GM18873 (cell line): ENCODE measurements around the gene CROT.

ENCODE experiments used
- ATAC-seq: cut with Tn5 transposase; IDR thresholded peaks from one replicate; pipeline ENCODE4 v1.9.1; 2021; ENCODE audit warnings: mild to moderate bottlenecking, moderate library complexity, moderate number of reproducible peaks; ENCODE audit not compliant: unreplicated experiment, low FRiP score

Gene CROT

GRCh38 chr7:87341441-87341840 lies 4.0 kb upstream of the CROT start:
- no peak for ATAC-seq

- ATAC-seq = no peak
Measured at GRCh38 chr7:87342231-87342630, 3.2 kb upstream of the CROT start.

- no peak for ATAC-seq
Measured at GRCh38 chr7:87344446-87344845, 1.0 kb upstream of the CROT start.

- ATAC-seq = no peak
Measured at GRCh38 chr7:87345962-87346371, 503 bp downstream of the CROT start.

- ATAC-seq = no peak
Measured at GRCh38 chr7:87347207-87347606, 1.7 kb downstream of the CROT start.

- ATAC-seq = no peak
Measured at GRCh38 chr7:87347664-87348063, 2.2 kb downstream of the CROT start.

- ATAC-seq = no peak
Measured at GRCh38 chr7:87354749-87355148, 9.3 kb downstream of the CROT start.

- no peak for ATAC-seq
Measured at GRCh38 chr7:87356448-87356847, 11.0 kb downstream of the CROT start.

- ATAC-seq = no peak
Measured at GRCh38 chr7:87359366-87359765, 13.9 kb downstream of the CROT start.

- no peak for ATAC-seq
Measured at GRCh38 chr7:87361320-87361719, 15.9 kb downstream of the CROT start.

- ATAC-seq = no peak
Measured at GRCh38 chr7:87363342-87363741, 17.9 kb downstream of the CROT start.

GRCh38 chr7:87364246-87364645 lies 18.8 kb downstream of the CROT start:
- ATAC-seq = no peak

- no peak for ATAC-seq
Measured at GRCh38 chr7:87369216-87369615, 23.8 kb downstream of the CROT start.

GRCh38 chr7:87370660-87371180 lies 25.3 kb downstream of the CROT start:
- ATAC-seq = no peak

- no peak for ATAC-seq
Measured at GRCh38 chr7:87375662-87376435, 30.4 kb downstream of the CROT start.

- no peak for ATAC-seq
Measured at GRCh38 chr7:87380905-87381304, 35.4 kb downstream of the CROT start.

GRCh38 chr7:87391020-87391701 lies 45.7 kb downstream of the CROT start:
- ATAC-seq = no peak

GRCh38 chr7:87395442-87396020 lies 50.1 kb downstream of the CROT start:
- ATAC-seq = no peak

- no peak for ATAC-seq
Measured at GRCh38 chr7:87398446-87398845, 53.0 kb downstream of the CROT start.

GRCh38 chr7:87404674-87405073 lies 59.2 kb downstream of the CROT start:
- no peak for ATAC-seq

GRCh38 chr7:87411186-87411585 lies 65.7 kb downstream of the CROT start:
- no peak for ATAC-seq
